CD4-positive, alpha-beta T cell treated with Interleukin-4 for 1 hour (primary cell): ENCODE measurements around the gene PCSK7.

Source experiments
- DNase-seq, 2 donors: peaks; one replicate each; pipeline ENCODE4 v3.0.0-alpha.2; 2020 to 2022

Gene PCSK7

GRCh38 chr11:117230286-117230961 lies 1.4 kb downstream of the PCSK7 start:
- peak; percentile 24 to 71 for DNase-seq

- DNase-seq: no peak
These were observed 2.0 kb downstream of the PCSK7 start for GRCh38 chr11:117229931-117230285.

GRCh38 chr11:117229411-117229810 lies 2.5 kb downstream of the PCSK7 start:
- DNase-seq: no peak

- DNase-seq: no peak
These were observed 3.8 kb downstream of the PCSK7 start for GRCh38 chr11:117228091-117228490.

GRCh38 chr11:117226388-117227385 lies 5.2 kb downstream of the PCSK7 start:
- DNase-seq: peak; percentile 70 to 81

- DNase-seq: no peak
These were observed 6.2 kb downstream of the PCSK7 start for GRCh38 chr11:117225553-117226170.

GRCh38 chr11:117223741-117224689 lies 7.9 kb downstream of the PCSK7 start:
- DNase-seq: no peak

GRCh38 chr11:117222991-117223740 lies 8.7 kb downstream of the PCSK7 start:
- no peak for DNase-seq

GRCh38 chr11:117221775-117222517 lies 9.9 kb downstream of the PCSK7 start:
- no peak for DNase-seq

GRCh38 chr11:117220999-117221774 lies 10.7 kb downstream of the PCSK7 start:
- DNase-seq: no peak

- no peak for DNase-seq
These were observed 11.3 kb downstream of the PCSK7 start for GRCh38 chr11:117220568-117220967.

- no peak for DNase-seq
These were observed 11.9 kb downstream of the PCSK7 start for GRCh38 chr11:117219995-117220394.

GRCh38 chr11:117219455-117219854 lies 12.4 kb downstream of the PCSK7 start:
- DNase-seq: no peak

- DNase-seq: no peak
These were observed 12.9 kb downstream of the PCSK7 start for GRCh38 chr11:117219001-117219400.

GRCh38 chr11:117218133-117218915 lies 13.5 kb downstream of the PCSK7 start:
- no peak for DNase-seq

- no peak for DNase-seq
These were observed 14.5 kb downstream of the PCSK7 start for GRCh38 chr11:117217141-117218084.

GRCh38 chr11:117214404-117215110 lies 17.3 kb downstream of the PCSK7 start:
- DNase-seq: no peak
